ENCODE data around the gene IQCB1. TPM values are rescaled to one million over a fixed set of nuclear protein-coding genes. Genes with fewer than 3 reads are reported as not detected.
"Not testable (repeated sequence)": the region's sequence is repeated elsewhere in the genome, so short reads cannot be mapped to it uniquely, and the experiment has no call there.

IQCB1 gene
- total and polyA plus RNA-seq, 9 of the 15 experiments (the other 6 are each of a cell fraction or from before 2014, with no cell fraction given): 21.1 to 38.1 (median 27.5) TPM

DNA sequence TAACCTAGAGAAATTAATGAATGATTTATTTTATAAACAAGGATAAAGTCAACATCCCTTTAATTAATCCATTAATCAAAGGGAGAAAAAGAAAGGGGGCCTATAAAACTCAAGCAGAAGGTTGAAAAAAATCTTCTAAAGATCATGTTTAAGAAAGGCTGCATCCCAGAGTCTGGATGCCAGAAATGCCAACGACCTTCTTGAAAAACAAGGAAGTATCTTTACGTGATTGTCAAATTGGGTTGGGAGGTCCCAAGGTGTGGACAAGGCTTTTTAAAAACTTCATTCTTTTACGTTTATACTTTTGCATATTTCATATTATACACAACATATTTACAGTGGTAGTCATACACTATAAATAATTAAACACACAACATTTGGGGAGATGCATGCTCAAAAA lies 86.9 kb downstream of the IQCB1 start:
- 6% methylated on average over 3 of the region's 3 CpGs for WGBS (ENCODE audit: insufficient coverage, low coverage, missing lambda C conversion rate)
- TF ChIP-seq RBFOX2 (IDR thresholded peaks at IDR 0.05; ENCODE audit: low read depth, low read length) (0 out of 2 replicates have a peak, but pooled peaks have one; percentile 35), ZNF586 (CRISPR knock-in tag; conservative IDR thresholded peaks at IDR 0.05) (no peak)
- peak overlapping the region in 1 of 2 experiments; percentile 93; a peak in 3 of 4 replicates for H3K9ac ChIP-seq (ENCODE audit: insufficient read depth in 1 of 2, low read depth in 2 of 2, low read length in 2 of 2)
- in situ Hi-C loops (cut with MboI) (no loop called here), intact Hi-C loops (cut with micrococcal nuclease) (no loop called here)
- H2AFZ ChIP-seq (ENCODE audit: low read depth, low read length): no peak overlapping the region
- no peaks in the 10 kb centered on the region for H3K9me3 ChIP-seq (replicated peaks; ENCODE audit: control insufficient read depth, insufficient read depth, low read depth, low read length)
- H3K36me3 ChIP-seq (ENCODE audit: control insufficient read depth, insufficient read depth, low read length): no peaks in the 10 kb centered on the region
- POLR2A ChIA-PET: interaction anchor here (1.0 kb wide), 1 partner anchor 14 kb away, joined by 4 read pairs; no protein-coding TSS in a partner anchor
- FAIRE-seq (no peak), ATAC-seq (no peak), DNase-seq (ENCODE audit: extremely low read depth in 1 of 4, low spot score in 3 of 4) (no peak)
- H3K4me1 ChIP-seq (replicated peaks in 1 of 2; ENCODE audit: control insufficient read depth in 2 of 2, insufficient read depth in 2 of 2, low read length in 2 of 2): peaks cover 0 to 6% of the 10 kb centered on the region in 2 experiments; a peak in 2 of 5 replicates
- no peaks in the 10 kb centered on the region for H3K27me3 ChIP-seq (ENCODE audit: control insufficient read depth in 2 of 2, insufficient read depth in 2 of 2, low read length in 2 of 2)
- peaks cover 44% of the 10 kb centered on the region for H3K79me2 ChIP-seq (ENCODE audit: control insufficient read depth, insufficient read depth, low read length)
- CTCF ChIA-PET (ENCODE audit: low intra/inter-chr PET ratio): no interaction called here
- no peak overlapping the region; the same call in 2 of the 3 replicates for H3K27ac ChIP-seq (ENCODE audit: extremely low read depth, low read depth, low read length)
- H3K4me3 ChIP-seq: peak overlapping the region; percentile 92
- no TSS peak for BruUV-seq (replicated peaks)
- no peaks in the 10 kb centered on the region for H3K9me1 ChIP-seq (ENCODE audit: control insufficient read depth, insufficient read depth, low read length)
- 0 out of 2 replicates have a peak, but pooled peaks cover 4% of the 10 kb centered on the region for H4K20me1 ChIP-seq (replicated peaks; ENCODE audit: control insufficient read depth, insufficient read depth, low read length)
- H3K4me2 ChIP-seq (ENCODE audit: insufficient read depth, low read length): peak overlapping the region; percentile 91

DNA sequence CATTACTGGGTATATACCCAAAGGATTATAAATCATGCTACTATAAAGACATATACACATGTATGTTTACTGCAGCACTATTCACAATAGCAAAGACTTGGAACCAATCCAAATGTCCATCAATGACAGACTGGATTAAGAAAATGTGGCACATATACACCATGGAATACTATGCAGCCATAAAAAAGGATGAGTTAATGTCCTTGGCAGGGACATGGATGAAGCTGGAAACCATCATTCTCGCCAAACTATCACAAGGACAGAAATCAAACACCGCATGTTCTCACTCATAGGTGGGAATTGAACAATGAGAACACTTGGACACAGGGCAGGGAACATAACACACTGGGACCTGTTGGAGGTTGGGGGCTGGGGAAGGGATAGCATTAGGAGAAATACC lies 91.8 kb downstream of the IQCB1 start:
- H4K20me1 ChIP-seq (replicated peaks; ENCODE audit: control insufficient read depth, insufficient read depth, low read length); intact Hi-C loops (cut with micrococcal nuclease); H3K4me1 ChIP-seq (replicated peaks in 1 of 2; ENCODE audit: control insufficient read depth in 2 of 2, insufficient read depth in 2 of 2, low read length in 2 of 2): not testable (repeated sequence)

More for the DNA sequence above, 91.8 kb downstream of the IQCB1 start:
- H3K4me2 ChIP-seq (ENCODE audit: insufficient read depth, low read length); H3K9me3 ChIP-seq (replicated peaks; ENCODE audit: control insufficient read depth, insufficient read depth, low read depth, low read length); H2AFZ ChIP-seq (ENCODE audit: low read depth, low read length); H3K27me3 ChIP-seq (ENCODE audit: control insufficient read depth in 2 of 2, insufficient read depth in 2 of 2, low read length in 2 of 2); BruUV-seq (replicated peaks); H3K27ac ChIP-seq (ENCODE audit: extremely low read depth, low read depth, low read length); ATAC-seq; CTCF ChIA-PET (ENCODE audit: low intra/inter-chr PET ratio); DNase-seq (ENCODE audit: extremely low read depth in 1 of 4, low spot score in 3 of 4); POLR2A ChIA-PET; H3K9me1 ChIP-seq (ENCODE audit: control insufficient read depth, insufficient read depth, low read length); H3K36me3 ChIP-seq (ENCODE audit: control insufficient read depth, insufficient read depth, low read length); H3K4me3 ChIP-seq; FAIRE-seq; H3K9ac ChIP-seq (ENCODE audit: insufficient read depth in 1 of 2, low read depth in 2 of 2, low read length in 2 of 2); in situ Hi-C loops (cut with MboI): not testable (repeated sequence)
- peaks cover 42% of the 10 kb centered on the region for H3K79me2 ChIP-seq (ENCODE audit: control insufficient read depth, insufficient read depth, low read length)
- WGBS (ENCODE audit: insufficient coverage, low coverage, missing lambda C conversion rate): 46% methylated on average over 2 of the region's 2 CpGs
- TF ChIP-seq KDM1A (IDR thresholded peaks at IDR 0.05) (0 out of 4 replicates have a peak, but pooled peaks of 1 of the 2 experiments have one; percentile 22), ZNF146 (CRISPR knock-in tag; IDR thresholded peaks at IDR 0.05; ENCODE audit: unreplicated experiment) (peak; percentile 78), NFIC (IDR thresholded peaks at IDR 0.05) (peak; percentile 12; the same call in 1 of the 2 replicates), BCOR (IDR thresholded peaks at IDR 0.05) (0 out of 2 replicates have a peak, but pooled peaks have one; percentile 21)

All from K562 (cell line).